HG03439 (cell line): ENCODE results near the gene ZNF417.
A peak's percentile ranks its signal among the peaks of the same experiment; 100 is the strongest.
"Not testable (repeated sequence)": the region's sequence is repeated elsewhere in the genome, so short reads cannot be mapped to it uniquely, and the experiment has no call there.

ENCODE experiments used
- ATAC-seq: cut with Tn5 transposase; IDR thresholded peaks from one replicate; pipeline ENCODE4 v1.9.1; 2021; ENCODE audit warnings: mild to moderate bottlenecking, moderate library complexity; ENCODE audit not compliant: unreplicated experiment

ZNF417 gene

DNA sequence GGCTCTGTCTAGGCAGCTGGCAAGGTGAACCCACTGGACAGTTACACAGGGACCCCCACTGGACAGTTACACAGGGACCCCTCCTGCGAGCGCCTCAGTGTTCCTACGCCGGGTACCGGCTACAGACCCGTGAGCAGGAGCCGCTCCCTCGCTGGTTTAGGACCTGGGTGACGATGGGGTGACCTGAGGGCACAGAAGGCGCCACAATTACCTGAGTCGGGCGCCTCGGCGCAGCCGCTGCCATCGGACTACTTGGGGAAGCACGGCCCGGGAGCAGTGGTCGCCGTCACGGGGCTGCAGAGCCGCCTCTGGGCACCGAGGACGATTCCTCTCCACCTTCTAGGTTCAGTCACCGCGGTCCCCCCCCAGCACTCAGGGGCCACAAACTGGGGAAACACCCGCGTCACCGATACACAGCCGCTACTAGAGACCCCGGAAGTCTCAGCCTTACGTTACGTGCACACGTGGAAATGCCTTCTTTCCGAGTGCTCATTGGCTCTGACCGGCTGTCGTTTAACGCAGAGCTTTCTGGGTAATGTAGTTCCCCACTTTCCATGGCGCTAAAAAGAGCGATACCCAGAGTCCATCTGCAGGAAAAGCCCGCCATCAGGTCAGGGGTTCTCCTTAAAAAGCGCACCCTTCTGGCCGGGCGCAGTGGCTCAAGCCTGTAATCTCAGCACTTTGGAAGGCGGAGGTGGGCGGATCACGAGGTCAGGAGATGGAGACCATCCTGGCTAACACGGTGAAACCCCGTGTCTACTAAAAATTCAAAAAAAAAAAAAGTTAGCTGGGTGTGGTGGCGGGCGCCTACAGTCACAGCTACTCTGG lies at the start of gene ZNF417:
TSS of gene ZNF417 (minus strand) at position 425 of the 828 bp plus-strand sequence. CDS start at position 244, 181 bp downstream.
- ATAC-seq, result peak; percentile 98

DNA sequence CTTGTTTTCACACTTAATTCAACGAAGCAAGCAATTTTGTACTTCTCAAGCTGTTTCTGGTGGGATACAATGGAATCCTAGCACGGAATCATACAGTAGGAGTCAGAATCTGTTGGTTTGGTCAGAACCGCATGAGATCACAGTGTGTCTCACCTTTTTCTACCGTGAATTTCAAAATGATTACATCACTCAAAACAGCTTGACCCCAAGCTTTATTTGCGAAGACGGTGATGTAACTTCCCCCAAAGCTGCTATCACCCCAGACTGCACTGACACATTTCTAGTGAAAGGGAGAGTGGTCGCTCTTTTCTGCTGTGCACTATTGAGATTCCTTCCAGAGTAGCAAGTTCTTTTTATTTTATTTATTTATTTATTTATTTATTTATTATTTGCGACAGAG lies 48.4 kb upstream of the ZNF417 start:
- ATAC-seq, result no peak

DNA sequence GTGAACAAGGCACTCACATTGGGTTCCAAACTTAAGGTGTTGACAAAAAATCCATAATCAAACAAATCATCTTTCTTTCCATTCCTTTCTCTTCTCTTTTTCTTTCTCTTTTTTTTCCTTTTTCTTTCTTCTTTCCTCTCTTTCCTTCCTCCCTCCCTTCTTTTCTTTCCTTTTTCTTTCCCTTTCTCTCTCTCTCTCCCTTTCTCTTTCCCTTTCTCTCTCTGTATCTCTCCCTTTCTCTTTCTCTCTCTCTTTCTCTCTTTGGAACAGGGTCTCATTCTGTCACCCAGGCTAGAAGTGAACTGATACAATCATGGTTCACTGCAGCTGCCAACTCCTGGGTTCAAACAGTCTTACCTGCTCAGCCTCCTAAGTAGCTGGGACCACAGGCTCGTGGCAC lies 45.4 kb upstream of the ZNF417 start:
- ATAC-seq, result no peak

DNA sequence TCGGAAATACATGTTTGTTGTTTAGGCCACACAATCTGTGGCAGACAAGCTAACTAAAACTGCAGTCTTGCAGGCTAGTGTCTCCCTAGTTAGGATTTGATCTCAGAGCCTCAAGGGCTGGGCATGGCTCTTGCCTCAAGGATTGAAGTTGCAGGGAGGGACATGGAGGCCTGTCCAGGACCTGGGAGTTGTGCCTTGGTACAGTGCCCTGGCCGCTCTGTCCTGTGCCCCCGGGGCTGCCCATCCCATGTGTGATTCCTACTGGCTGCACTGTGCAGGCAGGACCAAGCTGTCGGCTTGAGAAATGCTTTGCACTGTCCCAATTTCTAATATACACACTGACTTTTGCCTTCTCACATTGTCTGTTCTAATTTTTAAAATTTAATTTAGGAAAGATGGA lies 38.6 kb upstream of the ZNF417 start:
- ATAC-seq, result no peak

DNA sequence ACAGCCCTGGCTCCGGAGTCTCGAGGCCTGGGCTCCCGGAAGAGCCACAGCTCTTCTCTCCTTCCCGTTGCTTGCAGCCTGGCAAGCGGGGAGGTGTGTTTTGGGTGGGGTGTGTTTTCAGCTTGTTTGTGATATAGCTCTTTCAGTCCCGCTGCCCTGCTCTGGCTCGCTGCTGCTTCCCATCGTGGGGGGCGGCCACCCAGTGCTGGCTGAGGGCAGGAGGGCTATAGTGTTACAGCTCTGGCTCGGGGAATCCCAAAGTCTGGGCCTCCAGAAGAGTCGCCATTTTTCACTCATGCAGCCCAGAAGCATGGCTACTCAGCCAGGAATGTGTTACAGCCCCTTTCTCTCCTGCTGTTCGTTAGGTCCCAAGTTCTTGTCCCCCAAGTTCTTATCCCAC lies 33.3 kb upstream of the ZNF417 start:
- no peak for ATAC-seq

DNA sequence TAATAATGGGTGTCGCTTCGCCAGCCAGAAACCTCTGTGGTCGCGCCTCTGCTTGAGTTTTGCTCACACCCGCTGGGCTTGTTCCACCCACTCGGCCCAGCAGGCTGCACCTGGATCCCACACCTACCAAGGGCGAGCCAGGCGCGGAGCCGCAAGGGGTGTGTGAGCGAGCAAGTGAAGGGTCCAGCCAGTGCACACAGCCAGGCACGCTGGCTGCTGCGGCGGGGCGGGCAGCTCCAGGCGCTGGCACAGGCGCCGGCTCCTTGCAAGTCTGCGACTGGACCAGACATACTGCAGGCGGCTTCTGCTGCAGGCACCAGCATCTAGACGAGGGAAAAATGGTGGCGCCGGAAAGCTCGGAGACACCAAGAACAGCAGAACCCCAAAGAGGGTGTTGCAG lies 32.9 kb upstream of the ZNF417 start:
- ATAC-seq, result no peak

DNA sequence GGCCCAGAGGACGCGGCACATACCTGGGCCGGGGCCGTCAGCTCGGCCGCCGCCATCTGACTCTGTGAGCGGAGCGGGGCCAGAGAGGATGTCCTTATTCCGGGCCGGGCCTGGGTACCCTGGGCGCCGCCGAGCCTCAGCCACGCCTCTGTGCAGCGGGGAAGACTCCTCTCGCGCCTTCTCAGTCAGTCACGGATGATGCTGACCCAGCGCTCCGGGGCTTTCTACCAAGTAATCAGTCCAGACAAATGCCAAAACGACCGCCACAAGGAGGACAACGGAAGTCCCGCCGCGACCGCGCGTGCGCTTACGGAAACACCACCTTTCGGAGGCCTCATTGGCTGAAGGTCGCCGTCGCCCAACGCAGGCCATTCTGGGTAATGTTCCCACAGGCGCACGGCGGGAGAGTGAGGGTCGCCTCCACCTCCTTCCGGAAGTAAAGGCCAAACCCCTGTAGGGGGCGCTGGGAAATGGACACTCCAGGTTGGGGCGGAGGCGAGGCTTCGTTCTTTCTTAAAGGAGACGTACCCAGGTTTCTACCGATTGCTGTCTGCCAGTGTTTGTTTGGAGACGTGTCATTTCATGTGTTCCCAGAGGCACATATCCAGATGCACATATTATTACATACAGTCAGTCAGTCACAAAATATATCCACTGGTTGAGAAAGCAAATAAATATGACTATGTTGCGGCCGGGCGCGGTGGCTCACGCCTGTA lies 31.2 kb upstream of the ZNF417 start, which contains the start of gene ZNF256:
TSS of gene ZNF256 (minus strand) at position 288 of the 716 bp plus-strand sequence. CDS start at position 56, 232 bp downstream.
- no peak for ATAC-seq

DNA sequence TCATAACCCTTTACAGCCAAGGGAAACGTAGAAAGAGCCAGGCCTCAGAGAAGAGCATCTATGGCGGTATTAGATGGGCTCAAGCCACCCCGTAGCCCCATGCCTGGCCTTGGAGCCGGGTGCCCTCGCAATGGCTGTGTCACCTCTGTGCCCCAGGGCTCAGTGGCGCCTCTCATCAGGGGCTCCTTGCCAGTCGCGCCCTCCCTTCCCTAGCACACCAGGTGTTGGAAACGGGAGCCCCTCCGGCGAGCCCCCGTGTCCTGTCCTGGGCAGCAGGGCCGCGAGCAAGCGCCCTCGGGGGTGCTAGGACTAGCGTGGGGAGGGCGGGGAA lies 30.7 kb upstream of the ZNF417 start:
- ATAC-seq, result no peak

DNA sequence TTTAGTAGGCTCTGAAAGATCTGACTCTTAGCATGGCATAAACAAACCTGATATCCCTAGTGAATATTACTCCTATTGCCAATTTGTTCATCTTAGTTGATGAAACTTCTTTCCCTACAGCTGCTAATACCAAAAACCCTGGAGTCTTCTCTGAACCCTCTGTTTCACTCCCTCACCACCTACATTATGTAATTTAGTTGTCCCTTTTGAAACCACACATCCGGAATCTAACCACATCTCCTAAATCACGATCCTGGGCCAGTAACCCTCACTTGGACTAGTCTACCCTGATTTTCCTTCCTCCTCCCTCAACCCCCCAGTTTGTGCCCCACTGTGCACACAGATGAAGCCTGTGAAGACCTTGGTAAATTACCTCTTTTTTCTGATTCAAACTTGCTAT lies 29.9 kb upstream of the ZNF417 start:
- no peak for ATAC-seq

DNA sequence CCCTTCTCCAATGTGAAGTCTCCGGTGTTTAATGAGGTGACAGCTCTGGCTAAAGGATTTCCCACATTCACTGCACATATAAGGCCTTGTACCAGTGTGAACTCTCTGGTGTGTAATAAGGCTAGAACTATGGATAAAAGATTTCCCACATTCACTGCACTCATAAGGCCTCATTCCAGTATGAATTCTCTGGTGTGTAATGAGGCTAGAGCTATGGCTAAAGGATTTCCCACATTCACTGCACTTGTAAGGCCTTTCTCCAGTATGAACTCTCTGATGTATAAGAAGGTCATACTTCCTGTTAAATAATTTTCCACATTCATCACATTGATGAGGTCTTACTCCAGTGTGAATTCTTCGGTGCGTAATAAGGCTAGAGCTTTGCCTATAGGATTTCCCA lies 25.2 kb upstream of the ZNF417 start:
- no peak for ATAC-seq

DNA sequence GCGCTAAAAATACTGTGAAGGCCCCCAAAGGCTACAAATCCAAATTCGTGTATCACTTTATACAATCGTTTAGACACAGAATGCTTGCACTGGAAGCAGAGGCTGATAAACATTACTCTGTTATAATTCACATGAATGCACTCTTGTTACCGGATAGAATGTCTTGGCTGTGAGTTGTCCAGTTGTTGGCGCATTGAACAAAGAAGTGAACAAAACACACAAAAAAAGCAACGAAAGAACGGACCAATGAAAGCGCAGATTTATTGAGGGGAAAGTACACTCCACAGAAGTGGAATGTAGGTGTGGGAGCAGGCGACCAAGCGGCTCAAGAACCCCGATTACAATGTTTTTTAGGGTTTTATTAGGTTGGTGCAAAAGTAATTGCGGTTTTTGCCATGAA lies 19.3 kb upstream of the ZNF417 start:
- no peak for ATAC-seq

DNA sequence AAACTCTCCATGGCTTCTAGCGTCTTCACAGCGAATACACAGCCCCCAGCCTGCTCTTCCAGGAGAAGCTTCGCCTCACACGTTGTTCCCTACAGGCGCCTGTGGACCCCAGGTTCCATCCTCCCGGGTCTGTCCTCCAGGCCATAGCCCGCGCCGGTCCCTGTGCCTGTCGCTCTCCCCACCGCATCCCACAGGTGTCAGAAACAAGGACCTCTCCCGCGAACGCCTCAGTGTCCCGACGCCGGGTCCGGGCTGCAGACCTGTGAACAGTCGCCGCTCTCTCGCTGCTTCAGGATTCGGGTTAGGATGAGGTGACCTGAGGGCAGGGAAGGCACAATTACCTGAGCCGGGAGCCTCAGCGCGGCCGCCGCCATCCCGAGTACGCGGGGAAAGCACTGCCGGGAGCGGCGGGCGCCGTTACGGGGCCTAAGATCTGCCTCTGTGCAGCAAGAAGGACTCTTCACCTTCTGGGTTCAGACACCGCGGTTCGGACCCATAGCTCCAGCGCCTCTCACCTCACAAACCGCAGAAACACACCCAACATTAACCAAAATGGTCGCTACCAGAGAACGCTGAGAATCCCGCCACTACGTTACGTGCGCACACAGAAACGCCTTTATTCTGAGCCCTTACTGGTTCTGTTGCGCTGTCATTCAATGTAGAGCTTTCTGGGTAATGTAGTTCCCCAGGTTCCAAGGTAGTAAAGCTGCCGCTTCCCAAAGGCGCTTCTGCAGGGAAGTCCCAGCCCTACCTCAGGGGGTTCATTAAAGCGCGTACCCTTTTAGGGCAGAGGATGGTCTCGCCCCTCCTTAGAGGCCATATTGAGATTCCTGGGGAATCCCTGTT lies 18.7 kb upstream of the ZNF417 start, which contains the start of gene ZNF418:
TSS of gene ZNF418 (minus strand) at position 583 of the 846 bp plus-strand sequence. CDS start 1,580 bp downstream, outside the sequence.
- no peak for ATAC-seq

DNA sequence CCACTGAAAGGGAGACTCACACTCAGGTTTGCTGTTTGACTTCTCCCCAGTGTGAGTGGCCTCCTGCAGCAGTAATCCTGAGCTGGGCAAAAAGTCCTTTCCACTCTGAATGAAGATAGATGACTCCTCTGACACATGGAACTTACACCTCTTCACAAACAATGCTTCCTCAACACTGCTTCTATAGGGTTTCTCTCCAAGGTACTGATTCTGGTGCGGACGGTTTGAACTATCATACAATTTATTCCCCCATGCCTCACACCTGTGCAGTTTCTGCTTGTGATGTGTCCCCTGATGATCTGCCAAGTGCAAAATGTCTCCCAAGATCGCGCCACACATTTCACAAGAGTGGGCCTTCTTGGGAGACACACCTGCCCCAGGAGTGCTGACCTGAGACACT lies 11.2 kb upstream of the ZNF417 start:
- no peak for ATAC-seq

DNA sequence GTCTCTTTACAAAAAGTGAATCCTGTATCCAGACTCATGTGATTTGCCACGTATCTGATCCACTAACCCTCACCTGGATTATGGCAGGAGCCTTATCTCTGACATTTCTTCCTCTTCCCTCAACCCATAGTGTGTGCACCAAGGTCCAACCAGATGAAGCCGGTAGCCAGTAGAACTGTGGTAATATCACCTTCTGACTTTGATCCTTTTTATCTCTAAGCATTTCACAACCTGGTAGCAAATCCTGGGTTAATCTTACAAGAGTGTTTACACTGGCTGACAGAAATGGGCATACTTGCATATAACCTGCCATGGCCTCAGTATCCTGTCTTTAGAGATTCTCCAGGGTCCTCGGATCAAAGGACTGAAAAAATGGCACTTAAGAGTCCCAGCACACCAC lies 1.9 kb downstream of the ZNF417 start:
- ATAC-seq, result no peak

DNA sequence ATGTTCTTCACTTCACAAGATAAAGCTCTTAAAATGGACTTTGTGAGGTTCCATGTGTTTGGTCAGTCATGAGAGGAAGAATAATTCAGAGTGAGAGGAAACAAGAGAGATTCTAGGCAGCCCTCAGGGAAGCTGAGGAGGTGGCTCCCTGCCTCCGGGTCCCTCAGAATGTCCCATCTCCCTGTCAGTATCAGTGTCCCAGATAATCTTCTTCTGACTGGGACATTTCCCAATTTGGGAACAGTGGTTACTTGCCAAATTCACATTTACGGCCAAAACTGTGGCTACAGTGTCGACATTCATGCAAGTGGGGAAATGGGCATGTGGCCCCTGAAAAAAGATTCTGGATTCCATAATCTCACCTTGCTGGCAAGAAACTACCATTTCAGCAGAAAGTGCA lies 9.0 kb downstream of the ZNF417 start:
- no peak for ATAC-seq

DNA sequence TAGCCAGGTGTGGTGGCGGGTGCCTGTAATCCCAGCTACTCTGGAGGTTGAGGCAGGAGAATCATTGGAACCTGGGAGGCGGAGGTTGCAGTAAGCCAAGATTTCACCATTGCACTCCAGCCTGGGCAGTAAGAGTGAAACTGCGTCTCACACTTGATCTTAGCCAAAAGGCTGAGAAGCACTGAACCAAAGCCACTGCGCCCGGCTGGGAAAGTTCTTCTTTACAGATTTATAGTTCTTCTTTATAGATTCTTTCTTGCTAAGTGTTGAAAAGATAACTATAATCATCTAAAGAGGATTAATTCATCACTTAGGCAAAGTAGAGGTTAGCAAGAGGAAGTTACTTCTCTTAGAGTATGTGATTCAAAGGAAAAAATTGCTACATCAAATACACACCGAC lies 11.1 kb downstream of the ZNF417 start:
- ATAC-seq, result no peak

DNA sequence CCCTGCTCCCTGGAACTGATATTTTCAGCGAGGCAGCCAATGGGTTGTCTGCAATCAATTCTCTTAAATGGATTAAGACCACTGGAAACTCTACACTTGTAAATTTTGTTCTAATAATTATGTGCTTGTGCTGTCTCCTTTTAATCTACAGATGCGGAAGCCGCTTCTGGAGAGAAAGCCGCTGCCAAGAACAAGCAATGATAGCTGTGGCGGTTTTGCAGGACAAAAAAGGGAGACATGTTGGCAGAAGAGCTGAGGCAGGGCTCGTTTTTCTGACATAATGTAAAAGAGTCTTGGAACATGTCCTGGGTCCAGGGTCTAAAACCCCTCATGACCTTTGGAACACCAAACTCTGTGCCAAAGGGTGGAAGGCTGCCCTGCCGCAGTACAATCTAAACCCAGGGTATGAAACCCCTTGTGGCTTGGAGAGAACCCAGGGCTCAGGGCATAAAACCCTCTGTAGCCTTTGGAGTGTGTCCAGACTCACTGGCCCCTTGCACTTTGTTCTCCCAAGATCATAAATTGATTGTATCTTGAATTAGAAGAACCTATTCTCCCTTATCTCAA lies 12.7 kb downstream of the ZNF417 start:
- ATAC-seq, result no peak

DNA sequence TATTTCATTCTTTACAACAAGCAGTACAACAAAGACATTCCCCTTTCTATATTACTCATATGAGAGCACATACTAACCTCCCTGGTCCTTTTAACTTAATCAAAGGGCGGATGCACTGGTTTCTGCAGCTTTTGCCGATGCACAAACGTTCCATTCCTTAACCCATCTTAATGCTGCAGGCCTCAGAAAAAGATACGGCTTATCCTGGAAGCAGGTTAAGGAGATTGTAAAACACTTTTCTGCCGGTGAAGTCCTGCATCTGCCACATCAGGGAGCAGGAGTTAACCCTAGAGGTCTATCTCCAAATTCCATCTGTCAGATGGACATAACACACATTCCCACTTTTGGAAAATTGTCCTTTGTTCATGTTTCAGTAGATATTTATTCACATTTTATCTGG lies 16.1 kb downstream of the ZNF417 start:
- ATAC-seq, result no peak

DNA sequence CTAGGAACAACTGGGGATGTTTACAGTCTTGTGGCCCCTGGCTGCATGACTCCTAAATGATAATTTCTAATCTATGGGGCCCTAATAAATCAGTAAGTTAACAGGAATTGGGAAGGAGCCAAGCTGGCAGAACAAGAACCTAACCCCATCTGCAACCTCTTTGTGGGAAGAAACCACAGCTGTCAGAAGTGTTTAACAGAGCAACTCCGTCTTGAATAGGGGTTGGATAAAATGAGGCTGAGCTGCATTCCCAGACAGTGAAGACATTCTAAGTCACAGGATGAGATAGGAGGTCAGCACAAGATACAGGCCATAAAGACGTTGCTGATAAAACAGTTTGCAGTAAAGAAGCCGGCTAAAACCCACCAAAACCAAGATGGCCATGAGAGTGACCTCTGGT lies 25.7 kb downstream of the ZNF417 start:
- ATAC-seq, result not testable (repeated sequence)

DNA sequence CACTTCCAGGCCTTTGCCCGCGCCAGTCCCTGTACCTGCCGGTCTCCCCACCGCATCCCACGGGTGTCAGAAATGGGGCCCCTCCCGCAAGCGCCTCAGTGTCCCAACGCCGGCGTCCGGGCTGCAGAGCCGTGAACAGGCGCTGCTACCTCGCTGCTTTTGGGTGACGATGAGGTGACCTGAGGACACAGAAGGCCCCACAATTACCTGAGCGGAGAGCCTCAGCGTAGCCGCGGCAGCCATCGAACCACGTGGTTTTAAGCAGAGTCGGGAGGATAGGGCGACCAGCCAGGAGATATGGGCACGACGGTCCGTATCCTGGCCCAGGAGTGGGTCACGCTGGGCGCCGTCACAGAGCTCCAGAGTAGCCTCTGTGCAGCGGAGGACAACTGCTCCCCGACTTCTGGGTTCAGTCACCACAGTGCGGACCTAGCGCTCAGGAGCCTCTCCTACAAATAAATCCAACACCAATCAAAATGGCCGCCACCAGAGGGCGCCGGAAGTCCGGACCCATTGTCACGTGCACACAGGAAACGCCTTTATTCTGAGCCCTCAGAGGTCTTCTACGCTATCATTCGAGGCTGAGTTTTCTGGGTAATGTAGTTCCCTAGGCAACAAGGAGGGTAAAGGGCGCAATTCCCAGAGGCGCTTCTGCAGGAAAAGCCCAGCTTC lies 27.7 kb downstream of the ZNF417 start, which contains the start of gene ZNF814:
TSS of gene ZNF814 (minus strand) at position 478 of the 672 bp plus-strand sequence. CDS start at position 243, 235 bp downstream.
- ATAC-seq, result no peak
